ENCODE results near the gene DLL1. TPM values are rescaled to one million over a fixed set of nuclear protein-coding genes. Genes with fewer than 3 reads are reported as not detected.

DLL1 gene
- polyA plus RNA-seq, 3 donors from 2014 or later: 0.09 to 7.0 (median 2.8) TPM

DNA sequence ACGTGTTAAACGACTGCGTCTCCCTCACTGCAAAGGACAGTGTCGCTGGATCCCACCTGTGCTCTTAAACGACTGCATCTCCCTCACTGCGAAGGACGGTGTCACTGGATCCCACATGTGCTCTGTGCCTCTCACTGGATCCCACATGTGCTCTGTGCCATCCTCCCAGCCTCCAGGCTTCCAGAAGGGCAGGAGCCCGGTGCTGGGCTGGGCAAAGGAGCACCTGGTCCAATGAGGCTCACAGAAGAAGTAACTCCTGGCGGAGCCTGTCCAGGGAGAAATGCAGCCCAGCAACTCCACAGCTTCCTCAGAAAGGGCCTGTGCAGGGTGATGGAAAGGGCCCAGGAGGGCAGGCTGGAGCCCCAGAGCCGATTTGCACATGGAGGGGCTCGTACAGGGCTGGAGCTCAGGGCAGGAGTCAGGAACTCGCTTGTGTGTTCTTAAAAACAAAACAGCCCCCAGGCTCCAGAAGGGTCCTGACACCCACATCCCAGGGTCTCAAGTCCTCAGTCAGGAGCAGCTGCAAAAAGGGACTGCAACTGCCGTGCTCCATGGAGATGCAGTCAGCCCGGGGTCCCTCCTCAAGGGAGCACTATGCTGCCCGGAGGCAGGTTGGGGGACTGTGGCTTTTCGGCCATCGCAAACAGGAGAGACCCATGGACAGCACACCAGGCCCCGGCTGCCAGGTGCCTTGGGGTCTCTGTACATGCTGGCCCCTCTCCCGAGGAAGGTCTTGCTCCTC lies 52.7 kb downstream of the DLL1 start:
- Mint-ChIP-seq H3K4me3 (no peak overlapping the region), H3K9me3 (no peaks in the 10 kb centered on the region)
- DNase-seq: no peak

GRCh38 chr6:170236131-170236836 lies 54.6 kb downstream of the DLL1 start:
- Mint-ChIP-seq H3K4me3 (no peak overlapping the region), H3K27me3 (ENCODE audit: low read depth in 3 of 3) (peaks cover 0 to 12% (median 6%) of the 10 kb centered on the region in 3 donors), H3K36me3 (no peaks in the 10 kb centered on the region), H3K27ac (no peak overlapping the region), H3K4me1 (peaks cover 0 to 14% of the 10 kb centered on the region in 2 donors), H3K9me3 (no peaks in the 10 kb centered on the region)
- DNase-seq: no peak

More for the DNA sequence above, 52.7 kb downstream of the DLL1 start:
- peaks cover under 1 to 9% (median 4%) of the 10 kb centered on the region in 3 donors for H3K27me3 Mint-ChIP-seq (ENCODE audit: low read depth in 3 of 3)
- no peaks in the 10 kb centered on the region for H3K36me3 Mint-ChIP-seq
- no peak overlapping the region for H3K27ac Mint-ChIP-seq
- peaks cover 0 to 14% of the 10 kb centered on the region in 2 donors for H3K4me1 Mint-ChIP-seq

GRCh38 chr6:170235391-170236125 lies 55.3 kb downstream of the DLL1 start:
- H3K27me3 Mint-ChIP-seq (ENCODE audit: low read depth in 3 of 3): peaks cover 0 to 12% (median 7%) of the 10 kb centered on the region in 3 donors
- no peak overlapping the region for H3K4me3 Mint-ChIP-seq
- no peak overlapping the region for H3K27ac Mint-ChIP-seq
- no peaks in the 10 kb centered on the region for H3K36me3 Mint-ChIP-seq
- no peaks in the 10 kb centered on the region for H3K9me3 Mint-ChIP-seq
- peaks cover 0 to 14% of the 10 kb centered on the region in 2 donors for H3K4me1 Mint-ChIP-seq
- DNase-seq: no peak

DNA sequence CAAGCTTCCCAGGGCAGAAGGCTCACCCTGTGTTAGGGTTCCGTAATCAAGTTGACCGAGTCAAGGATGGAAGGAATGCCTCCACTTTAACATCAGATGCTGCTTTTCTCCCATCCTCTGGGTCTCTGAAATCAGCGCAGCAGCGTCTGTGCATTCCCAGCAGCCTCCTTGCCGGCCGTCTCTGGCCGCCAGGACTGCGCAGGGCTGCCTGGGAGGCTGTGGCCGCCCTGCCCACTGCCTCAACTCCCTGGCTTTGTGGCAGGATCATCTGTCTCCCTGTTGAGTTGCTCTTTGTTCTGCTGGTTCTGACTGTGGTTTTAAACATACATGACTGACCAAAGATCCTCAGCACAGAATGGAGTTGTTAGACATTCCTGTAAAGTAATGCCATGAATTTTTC lies 56.5 kb downstream of the DLL1 start:
- DNase-seq: no peak
- H3K27me3 Mint-ChIP-seq (ENCODE audit: low read depth in 3 of 3): peaks cover 0 to 8% (median 8%) of the 10 kb centered on the region in 3 donors
- no peaks in the 10 kb centered on the region for H3K36me3 Mint-ChIP-seq
- H3K4me1 Mint-ChIP-seq: peaks cover 0 to 14% of the 10 kb centered on the region in 2 donors
- H3K27ac Mint-ChIP-seq: no peak overlapping the region
- H3K9me3 Mint-ChIP-seq: no peaks in the 10 kb centered on the region
- no peak overlapping the region for H3K4me3 Mint-ChIP-seq

DNA sequence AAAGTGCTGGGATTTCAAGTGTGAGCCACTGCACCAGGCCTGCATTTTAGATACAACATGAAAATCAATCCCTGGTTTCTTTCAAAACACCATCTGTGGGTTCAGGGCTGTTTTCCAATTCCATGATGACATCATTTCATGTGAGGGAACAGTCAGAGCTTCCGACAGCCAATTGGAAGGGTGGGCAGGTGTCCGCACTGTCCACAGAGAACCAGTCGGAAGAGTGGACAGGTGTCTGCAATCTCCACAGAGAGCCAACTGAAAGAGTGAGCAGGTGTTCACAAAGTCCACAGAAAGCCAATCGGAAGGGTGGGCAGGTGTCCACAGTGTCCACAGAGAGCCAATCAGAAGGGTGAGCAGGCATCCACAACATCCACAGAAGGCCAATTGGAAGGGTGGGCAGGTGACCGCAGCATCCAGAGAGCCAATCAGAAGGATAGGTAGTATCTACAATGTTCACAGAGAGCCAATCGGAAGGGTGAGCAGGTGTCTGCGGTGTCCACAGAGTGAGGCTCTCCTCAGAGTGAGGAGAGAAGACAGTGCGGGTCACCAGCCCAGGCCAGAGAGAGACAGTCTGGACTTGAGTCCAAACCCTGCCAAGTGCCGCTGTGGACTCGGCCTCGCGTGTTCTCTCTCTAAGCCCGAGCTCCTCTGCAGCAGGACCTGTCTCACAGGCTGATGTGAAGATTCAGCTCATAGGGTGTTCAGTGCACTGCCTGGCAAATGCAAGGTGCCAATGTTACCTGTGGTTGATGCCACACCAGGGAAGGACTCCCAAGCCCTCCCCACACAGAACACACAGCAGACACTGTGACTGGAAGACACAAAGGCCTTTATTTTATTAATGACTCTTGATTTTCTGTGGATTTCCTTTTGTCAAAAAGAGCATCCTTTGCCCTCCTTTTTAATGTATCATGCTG lies 57.3 kb downstream of the DLL1 start:
- no peak for DNase-seq
- Mint-ChIP-seq H3K4me3 (peak overlapping the region in 1 of 5 donors; percentile 33), H3K36me3 (no peaks in the 10 kb centered on the region), H3K9me3 (no peaks in the 10 kb centered on the region), H3K4me1 (peaks cover 0 to 14% of the 10 kb centered on the region in 2 donors), H3K27me3 (ENCODE audit: low read depth in 3 of 3) (peaks cover 0 to 8% (median 6%) of the 10 kb centered on the region in 3 donors), H3K27ac (no peak overlapping the region)

Other genes starting within 250 kb of the DLL1 start
- gene FAM120B, start 15.7 kb upstream of the DLL1 start, polyA plus RNA-seq: 10 to 100 TPM; 17.4 to 43.1 (median 26.2) TPM